H1 (cell line): Measurements from ENCODE around the gene ADAM22.

Experiments used
- EGR1 ChIP-seq: IDR thresholded peaks from 2 replicates; pipeline ENCODE4 v1.6.1; 2011; ENCODE audit warnings: low read depth, low read length, borderline replicate concordance
- EP300 ChIP-seq, 2 experiments: IDR thresholded peaks; 1 replicate in 1 of 2; 2 replicates in 1 of 2; pipeline ENCODE4 v1.6.1; 2011 to 2012; ENCODE audit warnings: low read depth in 2 of 2, low read length in 2 of 2, mild to moderate bottlenecking in 2 of 2, borderline replicate concordance in 1 of 2, inconsistent platforms in 1 of 2, moderate library complexity in 1 of 2
- EZH2 ChIP-seq: fragments of 200-600 bp; sonication (generic); IDR thresholded peaks from 2 replicates; pipeline ENCODE4 v1.7.1; 2012; ENCODE audit warnings: low read depth, mild to moderate bottlenecking, moderate library complexity, low read length, inconsistent platforms; ENCODE audit not compliant: severe bottlenecking
- SP1 ChIP-seq: IDR thresholded peaks from 2 replicates; pipeline ENCODE4 v1.6.1; 2011; ENCODE audit warnings: low read depth, low read length
- ZNF274 ChIP-seq: IDR thresholded peaks from 2 replicates; pipeline ENCODE4 v1.7.0; 2012; ENCODE audit warnings: low read length, borderline replicate concordance; ENCODE audit errors: extremely low read depth
- TF ChIP-seq, protein P1 (sequence below), 3 experiments: IDR thresholded peaks; 1 replicate in 2 of 3; 2 replicates in 1 of 3; pipeline versions ENCODE4 v1.5.1 to v1.6.1; 2011; ENCODE audit warnings: low read length in 3 of 3, mild to moderate bottlenecking in 3 of 3, inconsistent platforms in 2 of 3, low read depth in 1 of 3, moderate library complexity in 1 of 3; ENCODE audit not compliant: insufficient read depth in 1 of 3; ENCODE audit errors: control extremely low read depth in 1 of 3
- TF ChIP-seq, protein P2 (sequence below): IDR thresholded peaks from 2 replicates; pipeline ENCODE4 v1.6.1; 2012; ENCODE audit warnings: low read length, inconsistent platforms
- TF ChIP-seq, protein P3 (sequence below): IDR thresholded peaks from 2 replicates; pipeline ENCODE4 v1.6.1; 2012; ENCODE audit warnings: inconsistent platforms
- TF ChIP-seq, protein P4 (sequence below): IDR thresholded peaks from 2 replicates; pipeline ENCODE4 v1.6.1; 2011; ENCODE audit warnings: low read length, improper control_type of control experiment

DNA sequence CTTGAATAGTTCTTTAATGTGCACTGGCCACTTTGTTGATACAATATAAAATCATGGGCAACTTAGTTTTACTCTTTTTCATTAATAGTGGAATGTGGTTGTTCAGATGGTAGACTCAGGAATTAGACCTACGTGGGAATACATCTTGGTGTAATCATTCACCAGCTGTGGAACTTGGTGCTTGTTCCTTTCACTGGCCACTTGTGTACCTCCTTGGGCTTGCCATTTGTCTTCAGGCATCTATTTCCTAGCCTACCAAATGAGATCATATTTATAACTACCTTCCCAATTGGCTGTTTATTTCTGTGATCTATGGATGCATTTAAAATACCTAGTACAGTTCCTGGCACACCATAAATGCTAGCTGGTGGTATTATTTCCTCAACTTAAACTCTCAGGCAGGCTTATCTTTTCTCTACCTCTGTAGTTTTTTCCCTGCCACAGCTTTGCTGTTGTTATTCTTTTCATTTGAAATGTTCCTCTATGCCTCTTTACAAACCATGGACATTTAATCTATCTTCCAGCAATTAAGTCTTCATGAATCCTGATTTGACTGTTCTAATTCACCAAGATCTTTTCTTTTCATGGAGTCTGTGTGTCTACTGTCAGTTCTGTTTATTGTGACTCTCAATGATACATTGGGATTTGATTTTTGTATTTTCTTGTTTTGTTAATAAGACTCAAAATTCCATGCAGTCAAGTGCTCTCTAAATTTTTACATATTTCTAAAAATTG lies 113.0 kb downstream of the ADAM22 start:
- TF ChIP-seq, protein P1, sequence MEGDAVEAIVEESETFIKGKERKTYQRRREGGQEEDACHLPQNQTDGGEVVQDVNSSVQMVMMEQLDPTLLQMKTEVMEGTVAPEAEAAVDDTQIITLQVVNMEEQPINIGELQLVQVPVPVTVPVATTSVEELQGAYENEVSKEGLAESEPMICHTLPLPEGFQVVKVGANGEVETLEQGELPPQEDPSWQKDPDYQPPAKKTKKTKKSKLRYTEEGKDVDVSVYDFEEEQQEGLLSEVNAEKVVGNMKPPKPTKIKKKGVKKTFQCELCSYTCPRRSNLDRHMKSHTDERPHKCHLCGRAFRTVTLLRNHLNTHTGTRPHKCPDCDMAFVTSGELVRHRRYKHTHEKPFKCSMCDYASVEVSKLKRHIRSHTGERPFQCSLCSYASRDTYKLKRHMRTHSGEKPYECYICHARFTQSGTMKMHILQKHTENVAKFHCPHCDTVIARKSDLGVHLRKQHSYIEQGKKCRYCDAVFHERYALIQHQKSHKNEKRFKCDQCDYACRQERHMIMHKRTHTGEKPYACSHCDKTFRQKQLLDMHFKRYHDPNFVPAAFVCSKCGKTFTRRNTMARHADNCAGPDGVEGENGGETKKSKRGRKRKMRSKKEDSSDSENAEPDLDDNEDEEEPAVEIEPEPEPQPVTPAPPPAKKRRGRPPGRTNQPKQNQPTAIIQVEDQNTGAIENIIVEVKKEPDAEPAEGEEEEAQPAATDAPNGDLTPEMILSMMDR (IDR thresholded peaks at IDR 0.05; ENCODE audit: control extremely low read depth in 1 of 3, insufficient read depth in 1 of 3, low read depth in 1 of 3, low read length in 3 of 3) = no peak
- TF ChIP-seq, protein P2, sequence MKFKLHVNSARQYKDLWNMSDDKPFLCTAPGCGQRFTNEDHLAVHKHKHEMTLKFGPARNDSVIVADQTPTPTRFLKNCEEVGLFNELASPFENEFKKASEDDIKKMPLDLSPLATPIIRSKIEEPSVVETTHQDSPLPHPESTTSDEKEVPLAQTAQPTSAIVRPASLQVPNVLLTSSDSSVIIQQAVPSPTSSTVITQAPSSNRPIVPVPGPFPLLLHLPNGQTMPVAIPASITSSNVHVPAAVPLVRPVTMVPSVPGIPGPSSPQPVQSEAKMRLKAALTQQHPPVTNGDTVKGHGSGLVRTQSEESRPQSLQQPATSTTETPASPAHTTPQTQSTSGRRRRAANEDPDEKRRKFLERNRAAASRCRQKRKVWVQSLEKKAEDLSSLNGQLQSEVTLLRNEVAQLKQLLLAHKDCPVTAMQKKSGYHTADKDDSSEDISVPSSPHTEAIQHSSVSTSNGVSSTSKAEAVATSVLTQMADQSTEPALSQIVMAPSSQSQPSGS = no peak
- TF ChIP-seq, protein P3, sequence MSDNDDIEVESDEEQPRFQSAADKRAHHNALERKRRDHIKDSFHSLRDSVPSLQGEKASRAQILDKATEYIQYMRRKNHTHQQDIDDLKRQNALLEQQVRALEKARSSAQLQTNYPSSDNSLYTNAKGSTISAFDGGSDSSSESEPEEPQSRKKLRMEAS = no peak
- no peak for TF ChIP-seq EZH2
- TF ChIP-seq ZNF274 = no peak
- no peak for TF ChIP-seq EP300 (IDR thresholded peaks at IDR 0.05; ENCODE audit: borderline replicate concordance in 1 of 2, low read depth in 2 of 2, low read length in 2 of 2)
- no peak for TF ChIP-seq SP1
- TF ChIP-seq EGR1 = no peak
- TF ChIP-seq, protein P4, sequence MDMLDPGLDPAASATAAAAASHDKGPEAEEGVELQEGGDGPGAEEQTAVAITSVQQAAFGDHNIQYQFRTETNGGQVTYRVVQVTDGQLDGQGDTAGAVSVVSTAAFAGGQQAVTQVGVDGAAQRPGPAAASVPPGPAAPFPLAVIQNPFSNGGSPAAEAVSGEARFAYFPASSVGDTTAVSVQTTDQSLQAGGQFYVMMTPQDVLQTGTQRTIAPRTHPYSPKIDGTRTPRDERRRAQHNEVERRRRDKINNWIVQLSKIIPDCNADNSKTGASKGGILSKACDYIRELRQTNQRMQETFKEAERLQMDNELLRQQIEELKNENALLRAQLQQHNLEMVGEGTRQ = no peak
